Astrocyte (in vitro differentiated cells and primary cell): ENCODE measurements around the gene DNAH2. TPM values are rescaled to one million over a fixed set of nuclear protein-coding genes. Genes with fewer than 3 reads are reported as not detected.

ENCODE experiments used
- DNase-seq: peaks from one replicate; pipeline ENCODE4 v3.0.0-alpha.2; 2010; ENCODE audit warnings: low read depth
- FAIRE-seq: peaks from 2 replicates; lab custom pipeline; 2011; peaks lifted over from hg19 to GRCh38; lab: Jason Lieb, UNC
- H2AFZ ChIP-seq: 2 replicates; pipeline ENCODE4 v1.6.0; 2012; ENCODE audit warnings: low read depth, low read length, inconsistent platforms
- H3K27ac ChIP-seq: 2 replicates; pipeline ENCODE4 v1.5.1; 2011; ENCODE audit warnings: low read depth, low read length, inconsistent platforms
- H3K27me3 ChIP-seq: 2 replicates; pipeline ENCODE4 v1.6.0; 2011; ENCODE audit warnings: low read length, inconsistent platforms; ENCODE audit not compliant: insufficient read depth
- H3K36me3 ChIP-seq: 2 replicates; pipeline ENCODE4 v1.5.1; 2011; ENCODE audit warnings: low read length, inconsistent platforms; ENCODE audit not compliant: insufficient read depth
- H3K4me1 ChIP-seq: 2 replicates; pipeline ENCODE4 v1.5.1; 2011; ENCODE audit warnings: low read length, inconsistent platforms; ENCODE audit not compliant: insufficient read depth
- H3K4me2 ChIP-seq: 2 replicates; pipeline ENCODE4 v1.6.0; 2012; ENCODE audit warnings: low read length, inconsistent platforms
- H3K4me3 ChIP-seq: 2 replicates; pipeline ENCODE4 v1.5.1; 2011; ENCODE audit warnings: low read depth, mild to moderate bottlenecking, low read length, inconsistent platforms; ENCODE audit not compliant: insufficient read depth
- H3K79me2 ChIP-seq: 2 replicates; pipeline ENCODE4 v1.6.0; 2012; ENCODE audit warnings: mild to moderate bottlenecking, low read length, inconsistent platforms; ENCODE audit not compliant: insufficient read depth
- H3K9ac ChIP-seq: 2 replicates; pipeline ENCODE4 v1.6.0; 2012; ENCODE audit warnings: mild to moderate bottlenecking, low read length, inconsistent platforms
- H3K9me3 ChIP-seq: 2 replicates; pipeline ENCODE4 v1.5.1; 2012; ENCODE audit warnings: low read depth, mild to moderate bottlenecking, low read length, inconsistent platforms; ENCODE audit not compliant: insufficient read depth
- H4K20me1 ChIP-seq: 2 replicates; pipeline ENCODE4 v1.6.0; 2012; ENCODE audit warnings: low read length, inconsistent platforms; ENCODE audit not compliant: insufficient read depth
- H3K27ac Mint-ChIP-seq: one replicate; pipeline ENCODE4 v1.8.0; 2021; ENCODE audit warnings: mild to moderate bottlenecking, mixed read lengths; ENCODE audit not compliant: unreplicated experiment
- H3K27me3 Mint-ChIP-seq: one replicate; pipeline ENCODE4 v1.8.0; 2021; ENCODE audit warnings: low read depth, mixed read lengths; ENCODE audit not compliant: unreplicated experiment
- H3K36me3 Mint-ChIP-seq: one replicate; pipeline ENCODE4 v1.8.0; 2021; ENCODE audit warnings: low read depth, mixed read lengths; ENCODE audit not compliant: unreplicated experiment
- H3K4me1 Mint-ChIP-seq: one replicate; pipeline ENCODE4 v1.8.0; 2021; ENCODE audit warnings: low read depth, mixed read lengths; ENCODE audit not compliant: unreplicated experiment
- H3K4me3 Mint-ChIP-seq: one replicate; pipeline ENCODE4 v1.8.0; 2021; ENCODE audit warnings: mild to moderate bottlenecking, moderate library complexity, mixed read lengths; ENCODE audit not compliant: unreplicated experiment
- H3K9me3 Mint-ChIP-seq: one replicate; pipeline ENCODE4 v1.8.0; 2021; ENCODE audit warnings: mild to moderate bottlenecking, mixed read lengths; ENCODE audit not compliant: unreplicated experiment
- EZH2 ChIP-seq: IDR thresholded peaks from 2 replicates; pipeline ENCODE4 v1.6.1; 2012; ENCODE audit warnings: mild to moderate bottlenecking, low read length, inconsistent platforms; ENCODE audit not compliant: insufficient read depth
- total RNA-seq: library from RNA; stranded (reverse); gene quantifications from 2 replicates; pipeline ENCODE4 v1.2.1, GENCODE V29; 2021
- TF ChIP-seq, protein P1 (sequence below): IDR thresholded peaks from 2 replicates; pipeline ENCODE4 v1.5.1; 2011; ENCODE audit warnings: low read depth, mild to moderate bottlenecking, inconsistent platforms, low read length, moderate library complexity; ENCODE audit not compliant: insufficient read depth

Gene DNAH2
- total RNA-seq, 1 donor from 2014 or later, result 0.11 TPM

DNA sequence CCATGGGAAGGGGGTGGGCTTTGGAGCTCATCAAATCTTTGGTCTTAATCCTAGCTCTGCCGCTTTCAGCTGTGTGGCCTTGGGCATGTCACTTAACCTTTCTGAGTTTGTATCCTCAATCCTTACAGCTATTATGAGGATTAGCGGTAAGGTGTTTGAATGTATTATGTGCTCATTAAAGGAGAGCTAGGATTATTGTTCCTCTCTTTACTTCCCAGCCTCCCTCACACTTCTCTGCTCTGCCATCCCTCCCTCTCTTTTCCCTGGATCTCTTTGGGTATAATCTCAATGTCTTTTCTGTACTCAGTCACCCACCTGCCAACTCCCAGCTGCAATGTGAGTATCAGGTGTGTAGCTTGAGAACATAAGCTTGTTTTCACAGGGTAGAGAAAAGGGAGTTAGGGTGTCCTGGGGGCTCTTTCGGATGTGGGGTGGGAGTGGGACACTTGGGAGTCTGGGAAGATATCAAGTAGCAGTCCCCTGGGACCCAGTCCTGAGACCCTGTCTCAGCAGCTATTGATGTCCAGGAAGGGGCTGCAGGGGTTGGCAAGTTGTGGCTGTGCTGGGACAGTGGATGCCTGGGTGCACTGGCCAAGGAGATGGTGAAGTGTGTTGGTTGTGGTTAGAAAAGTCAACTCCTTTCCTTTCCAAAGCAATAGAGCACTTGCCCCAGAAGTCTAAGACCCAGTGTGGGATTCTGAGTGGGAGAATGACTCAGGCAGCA lies 10.8 kb upstream of the DNAH2 start:
- no peaks in the 10 kb centered on the region for H3K36me3 ChIP-seq
- Mint-ChIP-seq H3K27me3 (peaks cover 15% of the 10 kb centered on the region), H3K4me3 (no peak overlapping the region), H3K9me3 (peaks cover 2% of the 10 kb centered on the region), H3K4me1 (peaks cover 11% of the 10 kb centered on the region), H3K27ac (no peak overlapping the region), H3K36me3 (peaks cover 5% of the 10 kb centered on the region)
- H3K9ac ChIP-seq, result no peak overlapping the region
- peaks cover 4% of the 10 kb centered on the region for H4K20me1 ChIP-seq
- no peaks in the 10 kb centered on the region for H3K9me3 ChIP-seq
- FAIRE-seq (no peak), DNase-seq (no peak)
- no peak overlapping the region for H3K4me3 ChIP-seq
- no peaks in the 10 kb centered on the region for H3K79me2 ChIP-seq
- no peak overlapping the region for H3K4me2 ChIP-seq
- peaks cover 16% of the 10 kb centered on the region for H3K4me1 ChIP-seq
- TF ChIP-seq, protein P1, sequence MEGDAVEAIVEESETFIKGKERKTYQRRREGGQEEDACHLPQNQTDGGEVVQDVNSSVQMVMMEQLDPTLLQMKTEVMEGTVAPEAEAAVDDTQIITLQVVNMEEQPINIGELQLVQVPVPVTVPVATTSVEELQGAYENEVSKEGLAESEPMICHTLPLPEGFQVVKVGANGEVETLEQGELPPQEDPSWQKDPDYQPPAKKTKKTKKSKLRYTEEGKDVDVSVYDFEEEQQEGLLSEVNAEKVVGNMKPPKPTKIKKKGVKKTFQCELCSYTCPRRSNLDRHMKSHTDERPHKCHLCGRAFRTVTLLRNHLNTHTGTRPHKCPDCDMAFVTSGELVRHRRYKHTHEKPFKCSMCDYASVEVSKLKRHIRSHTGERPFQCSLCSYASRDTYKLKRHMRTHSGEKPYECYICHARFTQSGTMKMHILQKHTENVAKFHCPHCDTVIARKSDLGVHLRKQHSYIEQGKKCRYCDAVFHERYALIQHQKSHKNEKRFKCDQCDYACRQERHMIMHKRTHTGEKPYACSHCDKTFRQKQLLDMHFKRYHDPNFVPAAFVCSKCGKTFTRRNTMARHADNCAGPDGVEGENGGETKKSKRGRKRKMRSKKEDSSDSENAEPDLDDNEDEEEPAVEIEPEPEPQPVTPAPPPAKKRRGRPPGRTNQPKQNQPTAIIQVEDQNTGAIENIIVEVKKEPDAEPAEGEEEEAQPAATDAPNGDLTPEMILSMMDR, result no peak
- no peak for TF ChIP-seq EZH2
- no peak overlapping the region for H2AFZ ChIP-seq
- H3K27me3 ChIP-seq, result peaks cover 25% of the 10 kb centered on the region
- H3K27ac ChIP-seq, result no peak overlapping the region

DNA sequence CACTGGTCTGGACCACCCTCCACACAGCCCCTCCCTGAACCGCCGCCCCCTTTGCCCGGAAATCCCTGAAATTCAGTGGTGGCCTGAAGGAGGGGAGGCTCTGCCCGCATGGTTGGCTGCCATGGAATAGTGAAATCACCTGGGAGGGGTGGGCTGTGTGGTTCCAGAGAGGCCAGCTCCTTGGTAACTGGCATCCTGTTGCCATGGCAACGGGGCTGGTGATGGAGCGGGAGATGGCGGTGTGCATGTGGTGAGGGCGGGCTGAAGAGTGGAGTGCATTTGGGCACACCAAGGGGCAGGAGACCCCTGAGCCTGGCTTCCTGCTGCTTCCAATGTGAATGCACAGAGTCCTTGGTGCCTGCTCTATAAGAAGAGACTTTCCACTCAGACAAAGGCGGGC lies 10.1 kb upstream of the DNAH2 start:
- FAIRE-seq (no peak), DNase-seq (no peak)
- Histone ChIP-seq H3K4me3 (no peak overlapping the region), H3K27me3 (peaks cover 30% of the 10 kb centered on the region), H3K4me2 (no peak overlapping the region), H3K27ac (no peak overlapping the region), H3K9ac (no peak overlapping the region), H3K79me2 (no peaks in the 10 kb centered on the region), H3K9me3 (no peaks in the 10 kb centered on the region), H2AFZ (no peak overlapping the region), H3K4me1 (peaks cover 16% of the 10 kb centered on the region), H3K36me3 (no peaks in the 10 kb centered on the region), H4K20me1 (peaks cover 4% of the 10 kb centered on the region)
- Mint-ChIP-seq H3K27me3 (peaks cover 15% of the 10 kb centered on the region), H3K4me1 (peaks cover 11% of the 10 kb centered on the region), H3K36me3 (peaks cover 5% of the 10 kb centered on the region), H3K9me3 (no peaks in the 10 kb centered on the region), H3K27ac (no peak overlapping the region), H3K4me3 (no peak overlapping the region)
- TF ChIP-seq, protein P1, result no peak
- TF ChIP-seq EZH2, result no peak
